ENCODE data around the gene ETDA. TPM values are rescaled to one million over a fixed set of nuclear protein-coding genes. Genes with fewer than 3 reads are reported as not detected.
"Not testable (repeated sequence)": the region's sequence is repeated elsewhere in the genome, so short reads cannot be mapped to it uniquely, and the experiment has no call there.

Gene ETDA
- total and polyA plus RNA-seq, 2 of the 8 experiments (the other 6 are each of a cell fraction or from before 2014, with no cell fraction given): not detected

- H3K23ac ChIP-seq (ENCODE audit: insufficient read length); H3K56ac ChIP-seq (replicated peaks; ENCODE audit: insufficient read length, low read depth, low read length); CTCF ChIA-PET (ENCODE audit: partially characterized antibody); H3K27me3 ChIP-seq (replicated peaks in 1 of 4; ENCODE audit: control insufficient read depth in 3 of 4, extremely low read depth in 1 of 4, insufficient read depth in 3 of 4, low read length in 3 of 4); H2BK5ac ChIP-seq (ENCODE audit: low read depth, low read length); DNase-seq (ENCODE audit: low read depth in 1 of 2, low spot score in 2 of 2); H4K8ac ChIP-seq (ENCODE audit: extremely low read depth, insufficient read depth, low read length); FAIRE-seq; H3K4me2 ChIP-seq (ENCODE audit: insufficient read depth in 1 of 2, low read depth in 2 of 2, low read length in 2 of 2); H3K79me1 ChIP-seq (ENCODE audit: low read depth, low read length); POLR2A ChIA-PET (ENCODE audit: partially characterized antibody); H3K36me3 ChIP-seq (ENCODE audit: control insufficient read depth in 2 of 4, insufficient read depth in 4 of 4, low read length in 3 of 4); H2AK5ac ChIP-seq (ENCODE audit: low read depth, low read length); H4K91ac ChIP-seq (replicated peaks; ENCODE audit: insufficient read length, low read length); H3K23me2 ChIP-seq (ENCODE audit: low read depth, low read length); H2BK120ac ChIP-seq (replicated peaks; ENCODE audit: low read depth, low read length); H3K4ac ChIP-seq (replicated peaks; ENCODE audit: insufficient read length, low read depth, low read length); H3K9me3 ChIP-seq (ENCODE audit: insufficient read depth in 2 of 2, low read depth in 1 of 2, low read length in 1 of 2); H3K9ac ChIP-seq (replicated peaks in 1 of 4; ENCODE audit: extremely low read depth in 1 of 4, low read depth in 3 of 4, low read length in 3 of 4); H3K18ac ChIP-seq (ENCODE audit: extremely low read depth, low read length); H3K4me3 ChIP-seq (ENCODE audit: extremely low read depth in 1 of 4, insufficient read depth in 2 of 4, low read depth in 3 of 4, low read length in 4 of 4); H4K5ac ChIP-seq (ENCODE audit: insufficient read length, low read depth, low read length); H4K20me1 ChIP-seq (replicated peaks in 1 of 2; ENCODE audit: control insufficient read depth in 1 of 2, insufficient read depth in 2 of 2, low read length in 2 of 2); H2AFZ ChIP-seq (ENCODE audit: low read length); H3K14ac ChIP-seq (ENCODE audit: insufficient read length); H2BK12ac ChIP-seq (ENCODE audit: low read depth, low read length); H3K79me2 ChIP-seq (ENCODE audit: control insufficient read depth in 1 of 2, insufficient read depth in 2 of 2, low read length in 2 of 2); H2BK15ac ChIP-seq (ENCODE audit: low read length); H3K27ac ChIP-seq (ENCODE audit: low read depth, low read length); H2BK20ac ChIP-seq (ENCODE audit: low read length); H3K4me1 ChIP-seq (replicated peaks in 1 of 4; ENCODE audit: control insufficient read depth in 3 of 4, insufficient read depth in 4 of 4, low read length in 3 of 4): not testable (repeated sequence)
- no CpG with 5 or more reads among the region's 6 CpGs for WGBS, 2 experiments (ENCODE audit: extremely low coverage in 1 of 2, insufficient coverage in 1 of 2, insufficient read length in 1 of 2, insufficient replicate concordance in 2 of 2, low coverage in 1 of 2, low lambda C conversion rate in 2 of 2, missing lambda C conversion rate in 1 of 2)
Observed at GRCh38 chrX:135245989-135246388, 5.9 kb upstream of the ETDA start.

GRCh38 chrX:135256087-135256684, 4.3 kb downstream of the ETDA start:
- H2AK5ac ChIP-seq (ENCODE audit: low read depth, low read length); H3K9me3 ChIP-seq (ENCODE audit: insufficient read depth in 2 of 2, low read depth in 1 of 2, low read length in 1 of 2); H3K79me2 ChIP-seq (ENCODE audit: control insufficient read depth in 1 of 2, insufficient read depth in 2 of 2, low read length in 2 of 2); H3K4ac ChIP-seq (replicated peaks; ENCODE audit: insufficient read length, low read depth, low read length); H4K8ac ChIP-seq (ENCODE audit: extremely low read depth, insufficient read depth, low read length); FAIRE-seq; H3K27ac ChIP-seq (ENCODE audit: low read depth, low read length); H3K14ac ChIP-seq (ENCODE audit: insufficient read length); DNase-seq (ENCODE audit: low read depth in 1 of 2, low spot score in 2 of 2); H3K79me1 ChIP-seq (ENCODE audit: low read depth, low read length); H3K56ac ChIP-seq (replicated peaks; ENCODE audit: insufficient read length, low read depth, low read length); H2BK120ac ChIP-seq (replicated peaks; ENCODE audit: low read depth, low read length); H2AFZ ChIP-seq (ENCODE audit: low read length); H3K23ac ChIP-seq (ENCODE audit: insufficient read length); H3K23me2 ChIP-seq (ENCODE audit: low read depth, low read length); POLR2A ChIA-PET (ENCODE audit: partially characterized antibody); H4K5ac ChIP-seq (ENCODE audit: insufficient read length, low read depth, low read length); H3K9ac ChIP-seq (replicated peaks in 1 of 4; ENCODE audit: extremely low read depth in 1 of 4, low read depth in 3 of 4, low read length in 3 of 4); H3K4me2 ChIP-seq (ENCODE audit: insufficient read depth in 1 of 2, low read depth in 2 of 2, low read length in 2 of 2); H2BK5ac ChIP-seq (ENCODE audit: low read depth, low read length); H3K4me1 ChIP-seq (replicated peaks in 1 of 4; ENCODE audit: control insufficient read depth in 3 of 4, insufficient read depth in 4 of 4, low read length in 3 of 4); H3K4me3 ChIP-seq (ENCODE audit: extremely low read depth in 1 of 4, insufficient read depth in 2 of 4, low read depth in 3 of 4, low read length in 4 of 4); H2BK12ac ChIP-seq (ENCODE audit: low read depth, low read length); H2BK20ac ChIP-seq (ENCODE audit: low read length); H4K20me1 ChIP-seq (replicated peaks in 1 of 2; ENCODE audit: control insufficient read depth in 1 of 2, insufficient read depth in 2 of 2, low read length in 2 of 2); H4K91ac ChIP-seq (replicated peaks; ENCODE audit: insufficient read length, low read length); H3K18ac ChIP-seq (ENCODE audit: extremely low read depth, low read length); H3K36me3 ChIP-seq (ENCODE audit: control insufficient read depth in 2 of 4, insufficient read depth in 4 of 4, low read length in 3 of 4); CTCF ChIA-PET (ENCODE audit: partially characterized antibody); H2BK15ac ChIP-seq (ENCODE audit: low read length); H3K27me3 ChIP-seq (replicated peaks in 1 of 4; ENCODE audit: control insufficient read depth in 3 of 4, extremely low read depth in 1 of 4, insufficient read depth in 3 of 4, low read length in 3 of 4): not testable (repeated sequence)
- 78% methylated on average over 5 of the region's 8 CpGs; no CpG with 5 or more reads in 1 of the 2 experiments for WGBS, 2 experiments (ENCODE audit: extremely low coverage in 1 of 2, insufficient coverage in 1 of 2, insufficient read length in 1 of 2, insufficient replicate concordance in 2 of 2, low coverage in 1 of 2, low lambda C conversion rate in 2 of 2, missing lambda C conversion rate in 1 of 2)

Data from H1 (cell line).